Ovary (tissue), 3 donors: ENCODE measurements around the gene VCX3B.

ENCODE experiments used
- EP300 ChIP-seq: sonication (generic); formaldehyde crosslinking; IDR thresholded peaks from one replicate; pipeline ENCODE4 v1.6.1; 2017; ENCODE audit warnings: antibody characterized with exemption
- TF ChIP-seq, protein P1 (sequence below), 3 donors: fragments of 450-650 bp in 2 of 3; fragments of 200-600 bp in 1 of 3; IDR thresholded peaks; one replicate each; pipeline versions ENCODE4 v1.5.1 to v1.8.0; 2016 to 2022; ENCODE audit warnings: antibody characterized with exemption in 3 of 3, mild to moderate bottlenecking in 1 of 3
- donor health status: DM: no; HTN: no; CAD: no.

GRCh38 chrX:8433109-8434062, 31.2 kb upstream of the VCX3B start:
- TF ChIP-seq, protein P1, sequence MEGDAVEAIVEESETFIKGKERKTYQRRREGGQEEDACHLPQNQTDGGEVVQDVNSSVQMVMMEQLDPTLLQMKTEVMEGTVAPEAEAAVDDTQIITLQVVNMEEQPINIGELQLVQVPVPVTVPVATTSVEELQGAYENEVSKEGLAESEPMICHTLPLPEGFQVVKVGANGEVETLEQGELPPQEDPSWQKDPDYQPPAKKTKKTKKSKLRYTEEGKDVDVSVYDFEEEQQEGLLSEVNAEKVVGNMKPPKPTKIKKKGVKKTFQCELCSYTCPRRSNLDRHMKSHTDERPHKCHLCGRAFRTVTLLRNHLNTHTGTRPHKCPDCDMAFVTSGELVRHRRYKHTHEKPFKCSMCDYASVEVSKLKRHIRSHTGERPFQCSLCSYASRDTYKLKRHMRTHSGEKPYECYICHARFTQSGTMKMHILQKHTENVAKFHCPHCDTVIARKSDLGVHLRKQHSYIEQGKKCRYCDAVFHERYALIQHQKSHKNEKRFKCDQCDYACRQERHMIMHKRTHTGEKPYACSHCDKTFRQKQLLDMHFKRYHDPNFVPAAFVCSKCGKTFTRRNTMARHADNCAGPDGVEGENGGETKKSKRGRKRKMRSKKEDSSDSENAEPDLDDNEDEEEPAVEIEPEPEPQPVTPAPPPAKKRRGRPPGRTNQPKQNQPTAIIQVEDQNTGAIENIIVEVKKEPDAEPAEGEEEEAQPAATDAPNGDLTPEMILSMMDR (IDR thresholded peaks at IDR 0.05): no peak
- TF ChIP-seq EP300: no peak
